Endothelial cell of umbilical vein (primary cell): ENCODE data around the gene ZNF764.

Source experiments
- EZH2 ChIP-seq: IDR thresholded peaks from 2 replicates; pipeline ENCODE4 v1.6.1; 2012; ENCODE audit warnings: borderline replicate concordance, low read depth, mild to moderate bottlenecking, moderate library complexity, low read length, inconsistent platforms; ENCODE audit not compliant: severe bottlenecking
- FOS ChIP-seq: IDR thresholded peaks from 2 replicates; pipeline ENCODE4 v1.6.1; 2011; ENCODE audit warnings: mild to moderate bottlenecking, low read length, moderate library complexity, borderline replicate concordance; ENCODE audit not compliant: insufficient read depth
- GATA2 ChIP-seq: IDR thresholded peaks from 2 replicates; pipeline ENCODE4 v1.7.0; 2011; ENCODE audit warnings: low read depth, mild to moderate bottlenecking, moderate library complexity, mixed read lengths, low read length; ENCODE audit not compliant: insufficient read length, insufficient read depth
- JUN ChIP-seq: IDR thresholded peaks from 2 replicates; pipeline ENCODE4 v1.6.1; 2011; ENCODE audit warnings: borderline replicate concordance, low read depth; ENCODE audit not compliant: insufficient read length, insufficient read depth
- MAX ChIP-seq: IDR thresholded peaks from 2 replicates; pipeline ENCODE4 v1.6.1; 2011; ENCODE audit not compliant: insufficient read depth, insufficient read length
- MYC ChIP-seq: IDR thresholded peaks from one replicate; pipeline ENCODE4 v1.6.1; 2011; ENCODE audit warnings: mild to moderate bottlenecking, low read depth, low read length
- POLR2A ChIP-seq: IDR thresholded peaks from 2 replicates; pipeline ENCODE4 v1.6.1; 2012; ENCODE audit warnings: low read depth, mild to moderate bottlenecking, control low read depth, low read length
- POLR2AphosphoS5 ChIP-seq: IDR thresholded peaks from 2 replicates; pipeline ENCODE4 v1.6.1; 2012; ENCODE audit warnings: low read depth, mild to moderate bottlenecking, control low read depth, low read length, moderate library complexity; ENCODE audit not compliant: insufficient read depth
- TF ChIP-seq, protein P1 (sequence below), 2 donors: IDR thresholded peaks; 1 replicate in 1 of 2; 2 replicates in 1 of 2; pipeline ENCODE4 v1.5.1; 2011; ENCODE audit warnings: low read length in 2 of 2, mild to moderate bottlenecking in 2 of 2, moderate library complexity in 2 of 2, control low read depth in 1 of 2, inconsistent platforms in 1 of 2, low read depth in 1 of 2; ENCODE audit not compliant: insufficient read depth in 1 of 2; ENCODE audit errors: extremely low read depth in 1 of 2

DNA sequence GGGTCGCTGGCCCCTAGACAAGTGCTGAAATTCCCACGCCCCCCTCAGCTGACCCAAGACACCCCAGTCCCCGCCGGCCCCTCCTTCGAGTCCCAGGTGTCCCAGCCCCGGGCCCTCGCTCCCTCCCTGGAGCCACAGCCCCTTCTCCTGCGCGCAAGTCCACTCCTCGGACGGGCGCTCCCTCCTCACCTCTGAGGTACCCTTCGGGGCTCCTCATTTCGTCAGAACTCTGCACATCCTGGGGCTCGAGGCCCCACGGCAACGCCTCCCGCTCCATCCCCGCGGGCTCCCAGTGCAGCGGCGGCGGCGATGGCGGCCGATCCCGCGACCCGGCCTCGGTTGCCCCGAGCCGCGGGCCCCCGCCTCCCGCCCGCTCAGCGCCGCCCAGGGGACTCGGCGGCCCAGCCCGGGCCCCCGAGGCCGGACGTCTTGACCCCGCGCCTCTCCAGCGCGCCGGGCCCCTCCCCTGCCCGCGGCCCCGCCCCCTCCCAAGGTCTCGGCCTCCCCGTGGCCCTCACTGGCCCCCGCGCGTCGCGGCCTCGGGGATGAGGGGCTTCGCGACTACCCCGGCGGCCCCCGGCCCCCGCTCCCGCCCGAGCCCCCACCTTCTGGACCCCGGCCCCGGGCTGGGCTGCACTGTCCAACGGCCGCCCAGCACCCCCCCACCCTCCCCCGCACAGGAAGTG is 31.9 kb downstream of the ZNF764 start, which contains the start of gene ZNF768:
- TF ChIP-seq EZH2, result no peak
- TF ChIP-seq POLR2A, result no peak
- TF ChIP-seq, protein P1, sequence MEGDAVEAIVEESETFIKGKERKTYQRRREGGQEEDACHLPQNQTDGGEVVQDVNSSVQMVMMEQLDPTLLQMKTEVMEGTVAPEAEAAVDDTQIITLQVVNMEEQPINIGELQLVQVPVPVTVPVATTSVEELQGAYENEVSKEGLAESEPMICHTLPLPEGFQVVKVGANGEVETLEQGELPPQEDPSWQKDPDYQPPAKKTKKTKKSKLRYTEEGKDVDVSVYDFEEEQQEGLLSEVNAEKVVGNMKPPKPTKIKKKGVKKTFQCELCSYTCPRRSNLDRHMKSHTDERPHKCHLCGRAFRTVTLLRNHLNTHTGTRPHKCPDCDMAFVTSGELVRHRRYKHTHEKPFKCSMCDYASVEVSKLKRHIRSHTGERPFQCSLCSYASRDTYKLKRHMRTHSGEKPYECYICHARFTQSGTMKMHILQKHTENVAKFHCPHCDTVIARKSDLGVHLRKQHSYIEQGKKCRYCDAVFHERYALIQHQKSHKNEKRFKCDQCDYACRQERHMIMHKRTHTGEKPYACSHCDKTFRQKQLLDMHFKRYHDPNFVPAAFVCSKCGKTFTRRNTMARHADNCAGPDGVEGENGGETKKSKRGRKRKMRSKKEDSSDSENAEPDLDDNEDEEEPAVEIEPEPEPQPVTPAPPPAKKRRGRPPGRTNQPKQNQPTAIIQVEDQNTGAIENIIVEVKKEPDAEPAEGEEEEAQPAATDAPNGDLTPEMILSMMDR (IDR thresholded peaks at IDR 0.05; ENCODE audit: extremely low read depth in 1 of 2, insufficient read depth in 1 of 2, low read depth in 1 of 2, low read length in 2 of 2), result no peak
- no peak for TF ChIP-seq POLR2AphosphoS5
- no peak for TF ChIP-seq MAX
- TF ChIP-seq GATA2, result no peak
- TF ChIP-seq JUN, result no peak
- TF ChIP-seq FOS, result no peak
- TF ChIP-seq MYC, result no peak
